Measurements from ENCODE around the gene HPS6. TPM values are rescaled to one million over a fixed set of nuclear protein-coding genes. Genes with fewer than 3 reads are reported as not detected.
A peak's percentile ranks its signal among the peaks of the same experiment; 100 is the strongest.

Gene HPS6
- total RNA-seq, 1 donor from 2014 or later, result 22.8 TPM

- Mint-ChIP-seq H3K4me1 (peaks cover 24% of the 10 kb centered on the region), H3K4me3 (no peak overlapping the region), H3K27me3 (no peaks in the 10 kb centered on the region), H3K9me3 (no peaks in the 10 kb centered on the region), H3K27ac (no peak overlapping the region), H3K36me3 (ENCODE audit: low read depth) (peaks cover 17% of the 10 kb centered on the region)
- ChIA-PET CTCF (interaction anchor here (1.4 to 12.4 kb wide), 3 partner anchors 15 to 227 kb away, joined by 3 to 182 read pairs (median 12); partner anchors contain the start of gene KCNIP2), POLR2A (interaction anchor here (1.0 to 4.0 kb wide), 2 partner anchors 228 to 250 kb away, joined by 5 to 22 read pairs; partner anchors contain the start of gene OGA)
- intact Hi-C loops (cut with micrococcal nuclease), result no loop called here
- no peak for TF ChIP-seq CTCF (IDR thresholded peaks at IDR 0.05)
- DNase-seq, result no peak
- no peak for ATAC-seq (ENCODE audit: low read depth)
These were observed 3.1 kb downstream of the HPS6 start for GRCh38 chr10:102068216-102068615.

DNA sequence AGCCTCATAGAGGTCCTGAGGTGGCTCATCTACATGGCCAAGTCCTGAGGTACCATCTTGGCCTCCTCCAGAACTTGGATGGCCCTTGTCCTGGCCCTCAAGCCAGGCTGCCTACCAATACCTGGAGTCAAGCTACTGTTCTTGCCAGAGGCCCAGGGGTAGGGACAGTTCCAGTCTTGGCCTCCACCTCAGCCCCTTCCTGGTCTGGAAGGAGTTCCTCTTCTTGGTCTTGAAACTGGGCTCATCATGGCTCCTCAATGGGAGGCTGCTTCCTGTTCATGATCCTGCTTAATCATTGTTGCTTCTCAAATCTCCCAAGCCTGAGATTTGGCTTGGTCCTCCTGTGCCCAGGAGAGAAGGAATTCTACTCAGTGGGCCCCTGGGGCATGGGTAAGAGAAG, 3.9 kb downstream of the HPS6 start:
- no peak for TF ChIP-seq CTCF (IDR thresholded peaks at IDR 0.05)
- DNase-seq (no peak), ATAC-seq (ENCODE audit: low read depth) (no peak)
- Mint-ChIP-seq H3K27ac (no peak overlapping the region), H3K4me1 (peaks cover 23% of the 10 kb centered on the region), H3K4me3 (no peak overlapping the region), H3K36me3 (ENCODE audit: low read depth) (peaks cover 17% of the 10 kb centered on the region), H3K9me3 (no peaks in the 10 kb centered on the region), H3K27me3 (no peaks in the 10 kb centered on the region)
- POLR2A ChIA-PET, result interaction anchor here (4.0 kb wide), 1 partner anchor 229 kb away, joined by 22 read pairs; no protein-coding TSS in a partner anchor
- CTCF ChIA-PET, result interaction anchor here (1.4 to 12.4 kb wide), 3 partner anchors 14 to 228 kb away, joined by 3 to 182 read pairs (median 12); partner anchors contain the start of gene KCNIP2
- intact Hi-C loops (cut with micrococcal nuclease), result no loop called here

DNA sequence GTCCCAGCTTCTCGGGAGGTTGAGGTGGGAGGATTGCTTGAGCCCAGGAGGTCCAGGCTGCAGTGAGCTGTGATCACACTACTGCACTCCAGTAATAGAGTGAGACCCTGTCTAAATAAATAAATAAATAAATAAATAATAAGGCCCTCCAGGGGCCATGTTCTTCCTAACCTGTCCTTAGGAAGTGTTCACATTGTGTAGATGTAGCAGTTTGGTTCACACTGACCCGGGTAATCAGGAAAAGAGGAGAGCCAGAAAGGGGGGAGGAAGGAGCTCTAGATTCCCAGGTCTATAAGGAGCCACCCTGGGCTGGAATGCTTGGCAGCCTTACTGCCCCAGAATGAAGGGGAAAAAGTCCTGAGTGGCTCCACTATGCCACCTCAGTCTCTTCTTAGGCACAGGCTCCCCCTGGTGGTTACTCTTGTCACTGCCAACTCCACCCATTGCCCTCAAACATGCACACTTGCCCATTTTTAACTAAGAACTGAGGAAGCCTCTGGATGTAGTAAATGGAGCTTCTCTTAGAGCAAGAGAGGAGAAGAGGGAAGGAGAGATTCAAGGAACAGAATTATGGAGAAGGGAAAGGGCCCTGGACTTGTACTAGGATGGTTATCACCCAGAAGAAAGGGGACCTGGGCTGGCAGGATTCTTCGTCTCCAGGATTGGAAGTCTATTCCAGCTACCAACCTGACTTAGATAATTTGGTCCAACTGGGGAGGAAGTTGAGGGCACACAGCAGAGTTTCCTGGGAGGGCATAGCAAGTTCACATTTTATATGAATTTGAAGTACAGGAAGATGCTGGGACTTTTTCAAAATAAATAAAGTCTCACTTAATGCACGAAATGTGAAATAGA, 7.8 kb downstream of the HPS6 start:
- DNase-seq (peak; percentile 65), ATAC-seq (ENCODE audit: low read depth) (peak; percentile 95)
- intact Hi-C loops (cut with micrococcal nuclease), result loop anchor here (1.0 to 5.0 kb wide), 8 partner anchors 64 to 861 kb away; partner anchors contain the start of genes DPCD and POLL
- CTCF ChIA-PET, result interaction anchor here (0.6 to 12.4 kb wide), 15 partner anchors 9 to 291 kb away, joined by 3 to 182 read pairs (median 3); partner anchors contain the start of genes KCNIP2 and PPRC1
- POLR2A ChIA-PET, result interaction anchor here (0.5 to 1.7 kb wide), 4 partner anchors 48 to 469 kb away, joined by 3 to 6 read pairs (median 4); partner anchors contain the start of gene LDB1
- no peaks in the 10 kb centered on the region for H3K9me3 Mint-ChIP-seq
- no peak overlapping the region for H3K4me3 Mint-ChIP-seq
- H3K27me3 Mint-ChIP-seq, result no peaks in the 10 kb centered on the region
- TF ChIP-seq CTCF (IDR thresholded peaks at IDR 0.05), result peak; percentile 73
- H3K4me1 Mint-ChIP-seq, result no peaks in the 10 kb centered on the region
- H3K36me3 Mint-ChIP-seq (ENCODE audit: low read depth), result peaks cover 4% of the 10 kb centered on the region
- no peak overlapping the region for H3K27ac Mint-ChIP-seq

- H3K4me3 Mint-ChIP-seq, result no peak overlapping the region
- H3K36me3 Mint-ChIP-seq (ENCODE audit: low read depth), result no peaks in the 10 kb centered on the region
- H3K27ac Mint-ChIP-seq, result no peak overlapping the region
- ChIA-PET CTCF (interaction anchor here (0.9 kb wide), 1 partner anchor 15 kb away, joined by 3 read pairs; no protein-coding TSS in a partner anchor), POLR2A (no interaction called here)
- ATAC-seq (ENCODE audit: low read depth) (no peak), DNase-seq (no peak)
- H3K4me1 Mint-ChIP-seq, result no peaks in the 10 kb centered on the region
- intact Hi-C loops (cut with micrococcal nuclease), result no loop called here
- no peak for TF ChIP-seq CTCF (IDR thresholded peaks at IDR 0.05)
- no peaks in the 10 kb centered on the region for H3K27me3 Mint-ChIP-seq
- no peaks in the 10 kb centered on the region for H3K9me3 Mint-ChIP-seq
These were observed 18.4 kb downstream of the HPS6 start for GRCh38 chr10:102083541-102083940.

DNA sequence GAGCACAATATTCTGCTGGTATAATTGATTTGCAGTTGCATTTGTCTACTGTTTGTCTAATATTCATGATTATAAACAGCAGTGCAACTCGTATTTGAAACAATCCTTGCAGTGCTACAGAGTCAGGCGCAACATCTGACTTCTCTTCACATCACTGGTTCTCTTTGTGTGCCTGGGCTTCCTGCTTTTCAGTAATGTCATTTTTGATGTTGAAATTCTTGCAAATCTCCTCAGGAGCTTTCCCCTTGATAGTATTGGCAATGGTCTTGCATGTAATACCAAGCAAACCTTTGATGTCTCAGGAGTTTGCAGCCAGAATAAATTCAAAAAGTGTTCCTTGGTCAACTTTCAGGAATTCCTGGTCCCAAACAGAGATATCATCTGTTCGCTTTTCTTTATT, 20.2 kb downstream of the HPS6 start:
- Mint-ChIP-seq H3K27ac (no peak overlapping the region), H3K27me3 (no peaks in the 10 kb centered on the region), H3K9me3 (no peaks in the 10 kb centered on the region), H3K4me3 (no peak overlapping the region), H3K36me3 (ENCODE audit: low read depth) (no peaks in the 10 kb centered on the region), H3K4me1 (no peaks in the 10 kb centered on the region)
- POLR2A ChIA-PET, result interaction anchor here (1.4 kb wide), 1 partner anchor 267 kb away, joined by 8 read pairs; the partner anchor contains the start of gene OGA
- DNase-seq, result no peak
- ATAC-seq (ENCODE audit: low read depth), result no peak
- intact Hi-C loops (cut with micrococcal nuclease), result no loop called here
- CTCF ChIA-PET, result no interaction called here
- no peak for TF ChIP-seq CTCF (IDR thresholded peaks at IDR 0.05)

Data from activated B cell treated with CpG ODN at 0.5 μM for 24 hours (primary cell).